Measurements from ENCODE around the gene TMEM201. TPM values are rescaled to one million over a fixed set of nuclear protein-coding genes. Genes with fewer than 3 reads are reported as not detected.

Gene TMEM201
- total and polyA plus RNA-seq, 2 donors (not counting 3 experiments of a cell fraction or from before 2014, with no cell fraction given) = 8.3 to 24.8 TPM

- no peaks in the 10 kb centered on the region for H4K20me1 ChIP-seq (replicated peaks; ENCODE audit: control insufficient read depth, extremely low read depth, insufficient read depth, low read length)
- H3K9me3 ChIP-seq (replicated peaks; ENCODE audit: control insufficient read depth, insufficient read depth, low read length) = no peaks in the 10 kb centered on the region
- H2AFZ ChIP-seq (ENCODE audit: low read depth, low read length) = no peak overlapping the region
- no peak overlapping the region for H3K4me3 ChIP-seq (replicated peaks in 1 of 3; ENCODE audit: insufficient read depth in 1 of 3, low read depth in 1 of 3, low read length in 3 of 3)
- no peak for DNase-seq (ENCODE audit: low read depth, low spot score)
- no peak overlapping the region for H3K9ac ChIP-seq (replicated peaks; ENCODE audit: extremely low read depth, insufficient read depth, low read length)
- ChIA-PET CTCF (no interaction called here), POLR2A (no interaction called here)
- no peaks in the 10 kb centered on the region for H3K9me1 ChIP-seq (replicated peaks; ENCODE audit: control insufficient read depth, extremely low read depth, insufficient read depth, low read length)
- intact Hi-C loops (cut with micrococcal nuclease) (no loop called here), dilution Hi-C loops (cut with MboI; ENCODE audit: extremely low pct_ligation_motif_present, low sequenced_read_pairs) (no loop called here)
- peaks cover 0 to 24% of the 10 kb centered on the region in 2 experiments for H3K36me3 ChIP-seq (ENCODE audit: control insufficient read depth in 2 of 2, extremely low read depth in 1 of 2, insufficient read depth in 2 of 2, low read length in 2 of 2)
- TF ChIP-seq MAX (IDR thresholded peaks at IDR 0.05; ENCODE audit: insufficient read depth, insufficient read length) (no peak), POLR2A (IDR thresholded peaks at IDR 0.05; ENCODE audit: low read depth, low read length) (no peak), EZH2 (IDR thresholded peaks at IDR 0.05; ENCODE audit: borderline replicate concordance, low read depth, low read length, severe bottlenecking) (no peak), FOS (IDR thresholded peaks at IDR 0.05; ENCODE audit: borderline replicate concordance, insufficient read depth, low read length) (no peak), GATA2 (IDR thresholded peaks at IDR 0.05; ENCODE audit: insufficient read depth, insufficient read length, low read depth, low read length) (no peak), MYC (IDR thresholded peaks at IDR 0.05; ENCODE audit: low read depth, low read length) (no peak), JUN (IDR thresholded peaks at IDR 0.05; ENCODE audit: borderline replicate concordance, insufficient read depth, insufficient read length, low read depth) (no peak), CTCF (IDR thresholded peaks at IDR 0.05; ENCODE audit: extremely low read depth in 1 of 2, insufficient read depth in 1 of 2, low read depth in 1 of 2, low read length in 2 of 2) (no peak), POLR2AphosphoS5 (IDR thresholded peaks at IDR 0.05; ENCODE audit: insufficient read depth, low read depth, low read length) (no peak)
- H3K27ac ChIP-seq (ENCODE audit: insufficient read depth, low read depth, low read length) = no peak overlapping the region
- H3K79me2 ChIP-seq (ENCODE audit: control insufficient read depth, insufficient read depth, low read length) = no peaks in the 10 kb centered on the region
- no TSS peak for BruUV-seq (replicated peaks)
- no peaks in the 10 kb centered on the region for H3K27me3 ChIP-seq (ENCODE audit: control insufficient read depth in 2 of 2, insufficient read depth in 2 of 2, low read length in 2 of 2)
- H3K4me2 ChIP-seq (ENCODE audit: insufficient read depth, low read length) = no peak overlapping the region
- no peak for FAIRE-seq
- no peaks in the 10 kb centered on the region for H3K4me1 ChIP-seq (ENCODE audit: control insufficient read depth, extremely low read depth, insufficient read depth, low read length)
Measured at GRCh38 chr1:9603766-9604753, 15.3 kb downstream of the TMEM201 start.
